HG02870 (cell line): ENCODE data around the gene PRRT4.

Source experiments
- ATAC-seq: cut with Tn5 transposase; IDR thresholded peaks from one replicate; pipeline ENCODE4 v1.9.1; 2021; ENCODE audit warnings: mild to moderate bottlenecking, moderate library complexity; ENCODE audit not compliant: unreplicated experiment

PRRT4 gene

GRCh38 chr7:128361411-128362379 is at the start of gene PRRT4:
Gene PRRT4, minus strand, starts transcription at chr7:128361690.
- no peak for ATAC-seq

- ATAC-seq: no peak
These were observed 48.9 kb upstream of the PRRT4 start for GRCh38 chr7:128410451-128410753.

GRCh38 chr7:128409596-128410450 is 48.3 kb upstream of the PRRT4 start, which contains the start of gene IMPDH1:
Gene IMPDH1, minus strand, starts transcription at chr7:128409982. Its CDS starts 81 bp downstream, at chr7:128409901.
- ATAC-seq: peak; percentile 78

GRCh38 chr7:128408709-128409595 is 47.5 kb upstream of the PRRT4 start:
- no peak for ATAC-seq

GRCh38 chr7:128407751-128408708 is 46.5 kb upstream of the PRRT4 start:
- ATAC-seq: no peak

GRCh38 chr7:128407233-128407589 is 45.7 kb upstream of the PRRT4 start:
- ATAC-seq: no peak

- ATAC-seq: no peak
These were observed 45.1 kb upstream of the PRRT4 start for GRCh38 chr7:128406314-128407232.

- ATAC-seq: no peak
These were observed 44.2 kb upstream of the PRRT4 start for GRCh38 chr7:128405471-128406313.

GRCh38 chr7:128404886-128405470 is 43.5 kb upstream of the PRRT4 start:
- no peak for ATAC-seq

GRCh38 chr7:128404143-128404681 is 42.7 kb upstream of the PRRT4 start:
- no peak for ATAC-seq

GRCh38 chr7:128403676-128404075 is 42.2 kb upstream of the PRRT4 start:
- no peak for ATAC-seq

- no peak for ATAC-seq
These were observed 40.9 kb upstream of the PRRT4 start for GRCh38 chr7:128402356-128402755.

- ATAC-seq: no peak
These were observed 39.1 kb upstream of the PRRT4 start for GRCh38 chr7:128400566-128400965.

- ATAC-seq: no peak
These were observed 38.5 kb upstream of the PRRT4 start for GRCh38 chr7:128399991-128400390.

- no peak for ATAC-seq
These were observed 37.3 kb upstream of the PRRT4 start for GRCh38 chr7:128398841-128399135.

GRCh38 chr7:128398016-128398840 is 36.7 kb upstream of the PRRT4 start:
- ATAC-seq: no peak
